Sigmoid colon (tissue), 4 donors: ENCODE results near the gene CPEB3.

ENCODE experiments used
- EP300 ChIP-seq, 4 donors: sonication (generic); formaldehyde crosslinking; IDR thresholded peaks; one replicate each; pipeline ENCODE4 v1.6.1; 2017; ENCODE audit warnings: antibody characterized with exemption in 4 of 4
- POLR2A ChIP-seq, 2 donors: fragments of 450-650 bp; IDR thresholded peaks; one replicate each; pipeline ENCODE4 v1.6.1; 2016; ENCODE audit warnings: antibody characterized with exemption in 2 of 2, mild to moderate bottlenecking in 2 of 2, moderate library complexity in 2 of 2
- POLR2AphosphoS5 ChIP-seq, 4 donors: sonication (generic); formaldehyde crosslinking; IDR thresholded peaks; one replicate each; pipeline ENCODE4 v1.6.1; 2017; ENCODE audit warnings: antibody characterized with exemption in 4 of 4
- TF ChIP-seq, protein P1 (sequence below), 4 experiments: fragments of 450-650 bp in 3 of 4; fragments of 200-600 bp in 1 of 4; IDR thresholded peaks; one replicate each; pipeline ENCODE4 v1.5.1; 2016 to 2019; ENCODE audit warnings: antibody characterized with exemption in 4 of 4, mild to moderate bottlenecking in 3 of 4, moderate library complexity in 2 of 4

DNA sequence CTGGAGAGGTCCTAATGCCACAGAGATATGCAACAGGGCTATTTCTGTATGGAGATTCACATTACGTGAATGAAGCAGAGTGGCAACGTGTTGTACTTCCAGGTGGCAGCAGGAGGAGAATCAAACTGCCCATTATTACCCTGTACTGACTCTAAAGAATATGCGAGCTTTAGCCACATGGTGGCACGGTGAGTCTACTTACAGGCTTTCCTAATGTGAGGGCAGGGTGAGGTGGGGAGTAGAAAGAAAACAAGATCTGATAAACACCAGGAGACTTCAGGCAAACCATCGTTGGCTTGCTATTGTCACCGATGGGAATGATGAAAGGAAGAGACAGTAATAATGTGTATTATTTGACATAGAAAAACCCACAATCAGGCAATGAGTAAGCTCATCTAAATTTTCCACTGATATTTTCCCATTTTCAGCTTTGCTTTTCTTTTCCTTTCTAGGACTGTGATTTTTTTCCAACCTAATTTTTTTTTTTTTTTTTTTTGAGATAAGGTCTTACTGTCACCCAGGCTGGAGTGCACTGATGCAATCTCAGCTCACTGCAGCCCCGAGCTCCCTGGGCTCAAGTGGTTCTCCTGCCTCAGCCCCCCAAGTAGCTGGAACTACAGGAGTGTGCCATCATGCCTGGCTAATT, 203.0 kb downstream of the CPEB3 start:
- TF ChIP-seq, protein P1, sequence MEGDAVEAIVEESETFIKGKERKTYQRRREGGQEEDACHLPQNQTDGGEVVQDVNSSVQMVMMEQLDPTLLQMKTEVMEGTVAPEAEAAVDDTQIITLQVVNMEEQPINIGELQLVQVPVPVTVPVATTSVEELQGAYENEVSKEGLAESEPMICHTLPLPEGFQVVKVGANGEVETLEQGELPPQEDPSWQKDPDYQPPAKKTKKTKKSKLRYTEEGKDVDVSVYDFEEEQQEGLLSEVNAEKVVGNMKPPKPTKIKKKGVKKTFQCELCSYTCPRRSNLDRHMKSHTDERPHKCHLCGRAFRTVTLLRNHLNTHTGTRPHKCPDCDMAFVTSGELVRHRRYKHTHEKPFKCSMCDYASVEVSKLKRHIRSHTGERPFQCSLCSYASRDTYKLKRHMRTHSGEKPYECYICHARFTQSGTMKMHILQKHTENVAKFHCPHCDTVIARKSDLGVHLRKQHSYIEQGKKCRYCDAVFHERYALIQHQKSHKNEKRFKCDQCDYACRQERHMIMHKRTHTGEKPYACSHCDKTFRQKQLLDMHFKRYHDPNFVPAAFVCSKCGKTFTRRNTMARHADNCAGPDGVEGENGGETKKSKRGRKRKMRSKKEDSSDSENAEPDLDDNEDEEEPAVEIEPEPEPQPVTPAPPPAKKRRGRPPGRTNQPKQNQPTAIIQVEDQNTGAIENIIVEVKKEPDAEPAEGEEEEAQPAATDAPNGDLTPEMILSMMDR (IDR thresholded peaks at IDR 0.05) = peak; percentile 73 to 84 (median 78)
- TF ChIP-seq POLR2A (IDR thresholded peaks at IDR 0.05) (no peak), EP300 (IDR thresholded peaks at IDR 0.05) (no peak), POLR2AphosphoS5 (IDR thresholded peaks at IDR 0.05) (no peak)
